HepG2 (cell line): ENCODE data around the gene SSC5D. TPM values are rescaled to one million over a fixed set of nuclear protein-coding genes. Genes with fewer than 3 reads are reported as not detected.

ENCODE experiments used
- AHR ChIP-seq: IDR thresholded peaks from 2 replicates; pipeline ENCODE4 v1.6.1; 2018; ENCODE audit warnings: missing genetic modification reagents, missing compliant biosample characterization
- DMTF1 ChIP-seq: sonication (generic); formaldehyde crosslinking; IDR thresholded peaks from 2 replicates; pipeline ENCODE4 v1.4.0; 2020; ENCODE audit warnings: mild to moderate bottlenecking, missing genetic modification reagents
- HIVEP1 ChIP-seq: sonication (generic); formaldehyde crosslinking; IDR thresholded peaks from 2 replicates; pipeline ENCODE4 v1.4.0; 2020; ENCODE audit warnings: mild to moderate bottlenecking, missing genetic modification reagents
- MED1 ChIP-seq: sonication (generic); formaldehyde crosslinking; IDR thresholded peaks from 2 replicates; pipeline ENCODE4 v1.4.0; 2020; ENCODE audit warnings: missing genetic modification reagents
- NR2F6 ChIP-seq, 2 experiments: IDR thresholded peaks; 2 replicates each; pipeline ENCODE4 v1.6.1; 2016; ENCODE audit warnings: antibody characterized with exemption in 1 of 2, mild to moderate bottlenecking in 1 of 2
- SAP130 ChIP-seq: IDR thresholded peaks from 2 replicates; pipeline ENCODE4 v1.6.1; 2016; ENCODE audit warnings: low read depth
- SOX13 ChIP-seq, 3 experiments: fragments of 450-650 bp in 1 of 3; sonication (generic) in 1 of 3; formaldehyde crosslinking in 1 of 3; IDR thresholded peaks in 2 of 3; conservative IDR thresholded peaks in 1 of 3; 2 replicates each; pipeline versions ENCODE4 v1.5.0 to v1.6.1; 2016 to 2020; ENCODE audit warnings: antibody characterized with exemption in 1 of 3, mild to moderate bottlenecking in 1 of 3, missing compliant biosample characterization in 1 of 3, missing genetic modification reagents in 1 of 3, moderate library complexity in 1 of 3
- SOX5 ChIP-seq: IDR thresholded peaks from 2 replicates; pipeline ENCODE4 v1.6.1; 2016; ENCODE audit warnings: borderline replicate concordance
- TCF7 ChIP-seq: sonication (generic); IDR thresholded peaks from 2 replicates; pipeline ENCODE4 v1.6.1; 2016; ENCODE audit warnings: antibody characterized with exemption, low read depth
- THAP9 ChIP-seq: sonication (generic); formaldehyde crosslinking; IDR thresholded peaks from 2 replicates; pipeline ENCODE4; 2020; ENCODE audit warnings: missing genetic modification reagents, mild to moderate bottlenecking, borderline replicate concordance
- ZKSCAN8 ChIP-seq: IDR thresholded peaks from 2 replicates; pipeline ENCODE4 v1.6.1; 2016; ENCODE audit warnings: borderline replicate concordance, missing genetic modification reagents, missing compliant biosample characterization
- ZNF263 ChIP-seq: sonication (generic); formaldehyde crosslinking; IDR thresholded peaks from 2 replicates; pipeline ENCODE4 v1.4.0; 2020; ENCODE audit warnings: missing genetic modification reagents
- ZNF773 ChIP-seq: sonication (generic); formaldehyde crosslinking; IDR thresholded peaks from 2 replicates; pipeline ENCODE4 v1.4.0; 2020; ENCODE audit warnings: missing genetic modification reagents, borderline replicate concordance
- ZNF788 ChIP-seq: sonication (generic); formaldehyde crosslinking; IDR thresholded peaks from 2 replicates; pipeline ENCODE4 v1.5.0; 2020; ENCODE audit warnings: mild to moderate bottlenecking, missing genetic modification reagents, borderline replicate concordance
- ZZZ3 ChIP-seq: sonication (generic); formaldehyde crosslinking; IDR thresholded peaks from 2 replicates; pipeline ENCODE4 v1.4.0; 2020; ENCODE audit warnings: missing genetic modification reagents, mild to moderate bottlenecking, borderline replicate concordance
- polyA plus RNA-seq, 8 experiments: library from polyadenylated mRNA; depleted of rRNA in 3 of 8; stranded (reverse) in 7 of 8; unstranded in 1 of 8; fragments of >200 nt; fragmentation: Illumina TruSeq in 4 of 8; extraction: Trizol in 4 of 8; gene quantifications; 2 replicates each; pipeline versions ENCODE4 v1.2.1 to v1.2.3, GENCODE V29; 2011 to 2016; ENCODE audit warnings: low read depth in 4 of 8, missing spikeins in 1 of 8, mixed read lengths in 1 of 8; ENCODE audit not compliant: insufficient read depth in 1 of 8
- total RNA-seq, 5 experiments: library from RNA; depleted of rRNA; stranded (reverse); fragments of >200 nt; fragmentation: Illumina TruSeq; extraction: Trizol; gene quantifications; 2 replicates each; pipeline ENCODE4 v1.2.3, GENCODE V29; 2016; ENCODE audit warnings: low read depth in 1 of 5
- TF ChIP-seq, protein P1 (sequence below): sonication (generic); formaldehyde crosslinking; IDR thresholded peaks from 2 replicates; pipeline ENCODE4 v1.4.0; 2020; ENCODE audit warnings: missing genetic modification reagents, borderline replicate concordance
- TF ChIP-seq, protein P2 (sequence below): sonication (generic); formaldehyde crosslinking; IDR thresholded peaks from 2 replicates; pipeline ENCODE4 v1.4.0; 2020; ENCODE audit warnings: missing genetic modification reagents, borderline replicate concordance

The SSC5D gene
- total and polyA plus RNA-seq, 2 of the 13 experiments (the other 11 are each of a cell fraction or from before 2014, with no cell fraction given), result not detected

GRCh38 chr19:55549500-55550320 lies 61.5 kb downstream of the SSC5D start (continued):
- TF ChIP-seq, protein P1, sequence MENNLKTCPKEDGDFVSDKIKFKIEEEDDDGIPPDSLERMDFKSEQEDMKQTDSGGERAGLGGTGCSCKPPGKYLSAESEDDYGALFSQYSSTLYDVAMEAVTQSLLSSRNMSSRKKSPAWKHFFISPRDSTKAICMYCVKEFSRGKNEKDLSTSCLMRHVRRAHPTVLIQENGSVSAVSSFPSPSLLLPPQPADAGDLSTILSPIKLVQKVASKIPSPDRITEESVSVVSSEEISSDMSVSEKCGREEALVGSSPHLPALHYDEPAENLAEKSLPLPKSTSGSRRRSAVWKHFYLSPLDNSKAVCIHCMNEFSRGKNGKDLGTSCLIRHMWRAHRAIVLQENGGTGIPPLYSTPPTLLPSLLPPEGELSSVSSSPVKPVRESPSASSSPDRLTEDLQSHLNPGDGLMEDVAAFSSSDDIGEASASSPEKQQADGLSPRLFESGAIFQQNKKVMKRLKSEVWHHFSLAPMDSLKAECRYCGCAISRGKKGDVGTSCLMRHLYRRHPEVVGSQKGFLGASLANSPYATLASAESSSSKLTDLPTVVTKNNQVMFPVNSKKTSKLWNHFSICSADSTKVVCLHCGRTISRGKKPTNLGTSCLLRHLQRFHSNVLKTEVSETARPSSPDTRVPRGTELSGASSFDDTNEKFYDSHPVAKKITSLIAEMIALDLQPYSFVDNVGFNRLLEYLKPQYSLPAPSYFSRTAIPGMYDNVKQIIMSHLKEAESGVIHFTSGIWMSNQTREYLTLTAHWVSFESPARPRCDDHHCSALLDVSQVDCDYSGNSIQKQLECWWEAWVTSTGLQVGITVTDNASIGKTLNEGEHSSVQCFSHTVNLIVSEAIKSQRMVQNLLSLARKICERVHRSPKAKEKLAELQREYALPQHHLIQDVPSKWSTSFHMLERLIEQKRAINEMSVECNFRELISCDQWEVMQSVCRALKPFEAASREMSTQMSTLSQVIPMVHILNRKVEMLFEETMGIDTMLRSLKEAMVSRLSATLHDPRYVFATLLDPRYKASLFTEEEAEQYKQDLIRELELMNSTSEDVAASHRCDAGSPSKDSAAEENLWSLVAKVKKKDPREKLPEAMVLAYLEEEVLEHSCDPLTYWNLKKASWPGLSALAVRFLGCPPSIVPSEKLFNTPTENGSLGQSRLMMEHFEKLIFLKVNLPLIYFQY, result no peak
- TF ChIP-seq DMTF1 (CRISPR knock-in tag) (no peak), ZNF788 (CRISPR knock-in tag) (no peak), THAP9 (peak; percentile 45; the same call in 1 of the 2 replicates), ZKSCAN8 (CRISPR knock-in tag) (no peak), NR2F6 (IDR thresholded peaks at IDR 0.05) (peak; percentile 76; the same call in 1 of the 2 replicates), NR2F6 (CRISPR knock-in tag; IDR thresholded peaks at IDR 0.05) (peak; percentile 78; the same call in 1 of the 2 replicates), ZZZ3 (no peak), MED1 (CRISPR knock-in tag) (peak; percentile 42; the same call in 1 of the 2 replicates), ZNF263 (CRISPR knock-in tag) (0 out of 2 replicates have a peak, but pooled peaks have one; percentile 50), TCF7 (no peak), AHR (CRISPR knock-in tag) (peak; percentile 28; the same call in 1 of the 2 replicates), SAP130 (CRISPR knock-in tag) (peak; percentile 16), HIVEP1 (CRISPR knock-in tag) (0 out of 2 replicates have a peak, but pooled peaks have one; percentile 27), ZNF773 (no peak), SOX13 (IDR thresholded peaks at IDR 0.05) (no peak), SOX13 (CRISPR knock-in tag; conservative IDR thresholded peaks at IDR 0.05 in 1 of 2, IDR thresholded peaks at IDR 0.05 in 1 of 2) (peak in 1 of 2 experiments; percentile 56; a peak in 2 of 4 replicates), SOX5 (peak; percentile 47; the same call in 1 of the 2 replicates)
- TF ChIP-seq, protein P2, sequence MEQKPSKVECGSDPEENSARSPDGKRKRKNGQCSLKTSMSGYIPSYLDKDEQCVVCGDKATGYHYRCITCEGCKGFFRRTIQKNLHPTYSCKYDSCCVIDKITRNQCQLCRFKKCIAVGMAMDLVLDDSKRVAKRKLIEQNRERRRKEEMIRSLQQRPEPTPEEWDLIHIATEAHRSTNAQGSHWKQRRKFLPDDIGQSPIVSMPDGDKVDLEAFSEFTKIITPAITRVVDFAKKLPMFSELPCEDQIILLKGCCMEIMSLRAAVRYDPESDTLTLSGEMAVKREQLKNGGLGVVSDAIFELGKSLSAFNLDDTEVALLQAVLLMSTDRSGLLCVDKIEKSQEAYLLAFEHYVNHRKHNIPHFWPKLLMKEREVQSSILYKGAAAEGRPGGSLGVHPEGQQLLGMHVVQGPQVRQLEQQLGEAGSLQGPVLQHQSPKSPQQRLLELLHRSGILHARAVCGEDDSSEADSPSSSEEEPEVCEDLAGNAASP (CRISPR knock-in tag), result peak; percentile 28; the same call in 1 of the 2 replicates
